IMR-90 (cell line): ENCODE measurements around the gene SOS1. TPM values are rescaled to one million over a fixed set of nuclear protein-coding genes. Genes with fewer than 3 reads are reported as not detected.

Source experiments
- ATAC-seq: fragments of 200-7000 bp; cut with Tn5 transposase; 2 replicates; pipeline ENCODE4 v1.9.1; 2020; ENCODE audit warnings: low read depth, mild to moderate bottlenecking, moderate library complexity
- BruUV-seq: library from RNA; stranded (reverse); fragments of 400-500 nt; replicated peaks from 2 replicates; lab custom pipeline; 2021; lab: Mats Ljungman, UMichigan
- CTCF ChIA-PET: fragments of 300-600 bp; formaldehyde crosslinking; extraction: SDS; loops from one replicate; lab custom pipeline; 2021; ENCODE audit warnings: antibody characterized with exemption; lab: Yijun Ruan, JAX
- POLR2A ChIA-PET: fragments of 300-600 bp; sonication (Branson Sonifier 250); formaldehyde crosslinking; loops from one replicate; lab custom pipeline; 2022; ENCODE audit warnings: antibody characterized with exemption; ENCODE audit not compliant: unreplicated experiment; lab: Charles Lee
- DNase-seq: peaks from one replicate; pipeline ENCODE4 v3.0.0; 2013
- H2AFZ ChIP-seq: replicated peaks from 2 replicates; pipeline ENCODE3; 2013; ENCODE audit warnings: low read length, mild to moderate bottlenecking; ENCODE audit not compliant: poor library complexity
- H2AK5ac ChIP-seq: 2 replicates; pipeline ENCODE4 v1.6.1; 2013; ENCODE audit warnings: low read depth, low read length, inconsistent platforms
- H2AK9ac ChIP-seq: replicated peaks from 2 replicates; pipeline ENCODE3; 2013; ENCODE audit warnings: mild to moderate bottlenecking, low read depth, low read length, moderate library complexity; ENCODE audit not compliant: poor library complexity
- H2BK120ac ChIP-seq: 2 replicates; pipeline ENCODE4 v1.6.1; 2013; ENCODE audit warnings: low read depth, low read length, inconsistent platforms
- H2BK15ac ChIP-seq: 3 replicates; pipeline ENCODE4 v1.6.1; 2013; ENCODE audit warnings: low read depth, low read length, inconsistent platforms
- H2BK20ac ChIP-seq: 2 replicates; pipeline ENCODE4 v1.6.1; 2013; ENCODE audit warnings: low read depth, mild to moderate bottlenecking, inconsistent platforms, low read length, moderate library complexity
- H2BK5ac ChIP-seq: 2 replicates; pipeline ENCODE4 v1.6.1; 2013; ENCODE audit warnings: mild to moderate bottlenecking, low read depth, low read length, inconsistent platforms; ENCODE audit not compliant: poor library complexity, severe bottlenecking
- H3K14ac ChIP-seq: replicated peaks from 2 replicates; pipeline ENCODE4 v1.6.1; 2013; ENCODE audit warnings: low read depth, low read length, inconsistent platforms
- H3K18ac ChIP-seq: 2 replicates; pipeline ENCODE4 v1.6.1; 2013; ENCODE audit warnings: low read depth, low read length, control low read depth
- H3K23ac ChIP-seq: 2 replicates; pipeline ENCODE4 v1.6.1; 2013; ENCODE audit warnings: low read depth, low read length, inconsistent platforms
- H3K27ac ChIP-seq: 2 replicates; pipeline ENCODE4 v1.5.1; 2013; ENCODE audit warnings: mild to moderate bottlenecking, control low read depth, low read length; ENCODE audit not compliant: insufficient read depth
- H3K27me3 ChIP-seq: 2 replicates; pipeline ENCODE4 v1.6.1; 2013; ENCODE audit warnings: low read length; ENCODE audit not compliant: control insufficient read depth, insufficient read depth
- H3K36me3 ChIP-seq: 2 replicates; pipeline ENCODE4 v1.6.1; 2013; ENCODE audit warnings: low read length, mixed read lengths; ENCODE audit not compliant: control insufficient read depth, insufficient read depth
- H3K4ac ChIP-seq: 2 replicates; pipeline ENCODE4 v1.6.1; 2013; ENCODE audit warnings: low read depth, low read length, inconsistent platforms
- H3K4me1 ChIP-seq: 2 replicates; pipeline ENCODE4 v1.6.1; 2013; ENCODE audit warnings: low read length, mixed read lengths; ENCODE audit not compliant: control insufficient read depth, insufficient read depth
- H3K4me2 ChIP-seq: 2 replicates; pipeline ENCODE4 v1.6.1; 2013; ENCODE audit warnings: low read depth, mild to moderate bottlenecking, control low read depth, low read length, moderate library complexity
- H3K4me3 ChIP-seq: 2 replicates; pipeline ENCODE4 v1.5.1; 2013; ENCODE audit warnings: low read depth, mild to moderate bottlenecking, control low read depth, low read length, moderate library complexity; ENCODE audit not compliant: insufficient read depth
- H3K56ac ChIP-seq: 2 replicates; pipeline ENCODE4 v1.6.1; 2013; ENCODE audit warnings: low read length, inconsistent platforms; ENCODE audit not compliant: insufficient read depth; ENCODE audit errors: extremely low read depth
- H3K79me1 ChIP-seq, 2 experiments: 2 replicates each; pipeline ENCODE4 v1.6.1; 2013; ENCODE audit warnings: low read length in 2 of 2, inconsistent platforms in 1 of 2, low read depth in 1 of 2
- H3K9ac ChIP-seq: 2 replicates; pipeline ENCODE4 v1.6.1; 2013; ENCODE audit warnings: low read depth, low read length, control low read depth
- H3K9me1 ChIP-seq: 2 replicates; pipeline ENCODE4 v1.6.1; 2013; ENCODE audit warnings: low read length, inconsistent platforms; ENCODE audit not compliant: insufficient read depth
- H3K9me3 ChIP-seq: 2 replicates; pipeline ENCODE4 v1.6.1; 2013; ENCODE audit warnings: low read length; ENCODE audit not compliant: control insufficient read depth, insufficient read depth
- H4K20me1 ChIP-seq: 2 replicates; pipeline ENCODE4 v1.6.1; 2013; ENCODE audit warnings: low read length, inconsistent platforms; ENCODE audit not compliant: insufficient read depth
- H4K5ac ChIP-seq: 2 replicates; pipeline ENCODE4 v1.6.1; 2013; ENCODE audit warnings: mild to moderate bottlenecking, low read depth, low read length, control low read depth
- H4K8ac ChIP-seq, 2 experiments: 2 replicates each; pipeline ENCODE4 v1.6.1; 2013; ENCODE audit warnings: low read depth in 2 of 2, low read length in 2 of 2, control low read depth in 1 of 2, inconsistent platforms in 1 of 2
- H4K91ac ChIP-seq: 2 replicates; pipeline ENCODE4 v1.6.1; 2013; ENCODE audit warnings: low read depth, low read length, inconsistent platforms; ENCODE audit not compliant: insufficient read depth
- BHLHE40 ChIP-seq: fragments of 150-350 bp; IDR thresholded peaks from 2 replicates; pipeline ENCODE4 v1.6.1; 2016; ENCODE audit warnings: mild to moderate bottlenecking, low read depth, low read length
- CHD1 ChIP-seq: IDR thresholded peaks from 2 replicates; pipeline ENCODE4 v1.6.1; 2012; ENCODE audit warnings: low read depth, low read length, improper control_type of control experiment
- FOS ChIP-seq: fragments of 150-350 bp; IDR thresholded peaks from 2 replicates; pipeline ENCODE4 v1.6.1; 2016; ENCODE audit warnings: low read depth, low read length
- MAFK ChIP-seq: IDR thresholded peaks from 2 replicates; pipeline ENCODE4 v1.6.1; 2012; ENCODE audit warnings: low read depth, low read length, improper control_type of control experiment
- MAZ ChIP-seq: IDR thresholded peaks from 2 replicates; pipeline ENCODE4 v1.6.1; 2012; ENCODE audit warnings: low read depth, mild to moderate bottlenecking, low read length, improper control_type of control experiment, moderate library complexity, borderline replicate concordance
- MXI1 ChIP-seq: IDR thresholded peaks from 2 replicates; pipeline ENCODE4 v1.6.1; 2012; ENCODE audit warnings: low read depth, mild to moderate bottlenecking, low read length, moderate library complexity, borderline replicate concordance
- NFE2L2 ChIP-seq: fragments of 150-350 bp; IDR thresholded peaks from 2 replicates; pipeline ENCODE4 v1.6.1; 2016; ENCODE audit warnings: low read depth, mild to moderate bottlenecking, low read length
- POLR2A ChIP-seq: IDR thresholded peaks from 2 replicates; pipeline ENCODE4 v1.6.1; 2012; ENCODE audit warnings: mild to moderate bottlenecking, low read depth, low read length
- RAD21 ChIP-seq: IDR thresholded peaks from 2 replicates; pipeline ENCODE4 v1.6.1; 2012; ENCODE audit warnings: low read length, improper control_type of control experiment
- RCOR1 ChIP-seq: IDR thresholded peaks from 2 replicates; pipeline ENCODE4 v1.6.1; 2012; ENCODE audit warnings: mild to moderate bottlenecking, low read length, improper control_type of control experiment; ENCODE audit not compliant: insufficient replicate concordance
- RFX5 ChIP-seq: IDR thresholded peaks from 2 replicates; pipeline ENCODE4 v1.8.0; 2012; ENCODE audit warnings: low read depth, mild to moderate bottlenecking, low read length, moderate library complexity
- SMC3 ChIP-seq: fragments of 150-350 bp; IDR thresholded peaks from 2 replicates; pipeline ENCODE4 v1.6.1; 2016; ENCODE audit warnings: low read depth, mild to moderate bottlenecking, antibody characterized with exemption, low read length, moderate library complexity
- WGBS, 2 experiments: methylation state at CpG; one replicate each; pipeline versions ENCODE4 v1.1.5 to v1.1.7; 2013; ENCODE audit warnings: missing lambda C conversion rate in 2 of 2; ENCODE audit not compliant: insufficient read length in 1 of 2; ENCODE audit errors: extremely low coverage in 2 of 2; 5-methylcytosine and 5-hydroxymethylcytosine counted together
- dilution Hi-C: fragments of 300-500 bp; cut with HindIII; formaldehyde crosslinking; loops from one replicate; pipeline ENCODE4 v1.14.3; 2018; ENCODE audit warnings: low sequenced_read_pairs; ENCODE audit not compliant: unreplicated experiment
- in situ Hi-C: fragments of 300-500 bp; cut with MboI; formaldehyde crosslinking; loops from 3 replicates; pipeline ENCODE4 v1.14.3; 2019; ENCODE audit warnings: low sequenced_read_pairs, inconsistent platforms, mixed read lengths
- intact Hi-C: fragments of 100-400 bp; cut with micrococcal nuclease; formaldehyde crosslinking; loops from 2 replicates; pipeline ENCODE4 v1.10.0; 2022
- polyA plus RNA-seq, 3 experiments: library from polyadenylated mRNA; depleted of rRNA; stranded (reverse); fragments of >200 nt; gene quantifications; 2 replicates each; pipeline ENCODE4 v1.2.3, GENCODE V29; 2012; ENCODE audit warnings: low replicate concordance in 1 of 3
- total RNA-seq: library from RNA; depleted of rRNA; stranded (reverse); fragments of >200 nt; gene quantifications from 2 replicates; pipeline ENCODE4 v1.2.3, GENCODE V29; 2012

Gene SOS1
- total and polyA plus RNA-seq, 2 of the 4 experiments (the other 2 are of a cell fraction): 8.2 to 11.2 TPM

DNA sequence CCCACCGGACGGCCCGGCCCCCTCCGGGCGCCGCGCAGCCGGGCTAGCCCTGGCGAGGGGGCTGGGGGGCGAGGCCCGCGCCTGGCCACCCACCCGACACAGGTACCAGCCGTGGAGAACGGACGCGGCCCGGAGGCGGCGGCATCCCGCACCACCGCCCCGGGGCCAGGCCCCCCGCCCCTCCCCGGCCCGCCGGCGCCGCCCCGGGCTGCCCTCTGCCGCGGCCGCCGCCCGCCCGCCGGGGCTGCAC lies 405 bp downstream of the SOS1 start:
- Histone ChIP-seq H3K27ac (peak overlapping the region; percentile 80; the same call in 1 of the 2 replicates), H2AFZ (peak overlapping the region; percentile 95), H3K14ac (no peak overlapping the region), H4K91ac (no peak overlapping the region), H3K9me1 (peaks cover 11% of the 10 kb centered on the region), H2BK15ac (no peak overlapping the region), H2AK9ac (peak overlapping the region; percentile 58), H4K20me1 (peaks cover 28% of the 10 kb centered on the region), H3K4me1 (peaks cover 5% of the 10 kb centered on the region; the same call in 1 of the 2 replicates), H3K9me3 (no peaks in the 10 kb centered on the region), H2BK5ac (peak overlapping the region; percentile 87), H3K4me2 (no peak overlapping the region), H3K9ac (peak overlapping the region; percentile 44; the same call in 1 of the 2 replicates), H3K56ac (no peak overlapping the region), H2BK120ac (no peak overlapping the region), H3K4ac (no peak overlapping the region), H3K4me3 (peak overlapping the region; percentile 60), H3K18ac (no peak overlapping the region), H4K8ac (no peak overlapping the region), H3K23ac (no peak overlapping the region), H4K5ac (no peak overlapping the region), H3K27me3 (no peaks in the 10 kb centered on the region), H3K79me1 (peaks cover 11 to 58% of the 10 kb centered on the region in 2 experiments; a peak in 3 of 4 replicates), H2AK5ac (no peak overlapping the region), H2BK20ac (no peak overlapping the region), H3K36me3 (no peaks in the 10 kb centered on the region; the same call in 1 of the 2 replicates)
- dilution Hi-C loops: no loop called here
- intact Hi-C loops: no loop called here
- no TSS peak for BruUV-seq
- TF ChIP-seq RAD21: no peak
- no peak for TF ChIP-seq RFX5
- no peak for TF ChIP-seq MAZ
- no peak for TF ChIP-seq RCOR1
- TF ChIP-seq NFE2L2: no peak
- no peak for TF ChIP-seq FOS
- no peak for TF ChIP-seq POLR2A
- no peak for TF ChIP-seq MXI1
- TF ChIP-seq CHD1: no peak
- no peak for TF ChIP-seq MAFK
- TF ChIP-seq SMC3: no peak
- TF ChIP-seq BHLHE40: no peak
- no CpG with 5 or more reads among the region's 37 CpGs for WGBS, 2 experiments
- POLR2A ChIA-PET: interaction anchor here (0.6 kb wide), 2 partner anchors 58 to 75 kb away, joined by 4 to 13 read pairs; no protein-coding TSS in a partner anchor
- CTCF ChIA-PET: interaction anchor here (1.4 kb wide), 1 partner anchor 108 kb away, joined by 5 read pairs; no protein-coding TSS in a partner anchor
- ATAC-seq (peak; percentile 10), DNase-seq (no peak)
- in situ Hi-C loops: no loop called here
